Astrocyte (in vitro differentiated cells and primary cell): ENCODE data around the gene BOD1. TPM values are rescaled to one million over a fixed set of nuclear protein-coding genes. Genes with fewer than 3 reads are reported as not detected.

Experiments used
- DNase-seq: peaks from one replicate; pipeline ENCODE4 v3.0.0-alpha.2; 2010; ENCODE audit warnings: low read depth
- FAIRE-seq: peaks from 2 replicates; lab custom pipeline; 2011; peaks lifted over from hg19 to GRCh38; lab: Jason Lieb, UNC
- H2AFZ ChIP-seq: 2 replicates; pipeline ENCODE4 v1.6.0; 2012; ENCODE audit warnings: low read depth, low read length, inconsistent platforms
- H3K27ac ChIP-seq: 2 replicates; pipeline ENCODE4 v1.5.1; 2011; ENCODE audit warnings: low read depth, low read length, inconsistent platforms
- H3K27me3 ChIP-seq: 2 replicates; pipeline ENCODE4 v1.6.0; 2011; ENCODE audit warnings: low read length, inconsistent platforms; ENCODE audit not compliant: insufficient read depth
- H3K36me3 ChIP-seq: 2 replicates; pipeline ENCODE4 v1.5.1; 2011; ENCODE audit warnings: low read length, inconsistent platforms; ENCODE audit not compliant: insufficient read depth
- H3K4me1 ChIP-seq: 2 replicates; pipeline ENCODE4 v1.5.1; 2011; ENCODE audit warnings: low read length, inconsistent platforms; ENCODE audit not compliant: insufficient read depth
- H3K4me2 ChIP-seq: 2 replicates; pipeline ENCODE4 v1.6.0; 2012; ENCODE audit warnings: low read length, inconsistent platforms
- H3K4me3 ChIP-seq: 2 replicates; pipeline ENCODE4 v1.5.1; 2011; ENCODE audit warnings: low read depth, mild to moderate bottlenecking, low read length, inconsistent platforms; ENCODE audit not compliant: insufficient read depth
- H3K79me2 ChIP-seq: 2 replicates; pipeline ENCODE4 v1.6.0; 2012; ENCODE audit warnings: mild to moderate bottlenecking, low read length, inconsistent platforms; ENCODE audit not compliant: insufficient read depth
- H3K9ac ChIP-seq: 2 replicates; pipeline ENCODE4 v1.6.0; 2012; ENCODE audit warnings: mild to moderate bottlenecking, low read length, inconsistent platforms
- H3K9me3 ChIP-seq: 2 replicates; pipeline ENCODE4 v1.5.1; 2012; ENCODE audit warnings: low read depth, mild to moderate bottlenecking, low read length, inconsistent platforms; ENCODE audit not compliant: insufficient read depth
- H4K20me1 ChIP-seq: 2 replicates; pipeline ENCODE4 v1.6.0; 2012; ENCODE audit warnings: low read length, inconsistent platforms; ENCODE audit not compliant: insufficient read depth
- H3K27ac Mint-ChIP-seq: one replicate; pipeline ENCODE4 v1.8.0; 2021; ENCODE audit warnings: mild to moderate bottlenecking, mixed read lengths; ENCODE audit not compliant: unreplicated experiment
- H3K27me3 Mint-ChIP-seq: one replicate; pipeline ENCODE4 v1.8.0; 2021; ENCODE audit warnings: low read depth, mixed read lengths; ENCODE audit not compliant: unreplicated experiment
- H3K36me3 Mint-ChIP-seq: one replicate; pipeline ENCODE4 v1.8.0; 2021; ENCODE audit warnings: low read depth, mixed read lengths; ENCODE audit not compliant: unreplicated experiment
- H3K4me1 Mint-ChIP-seq: one replicate; pipeline ENCODE4 v1.8.0; 2021; ENCODE audit warnings: low read depth, mixed read lengths; ENCODE audit not compliant: unreplicated experiment
- H3K4me3 Mint-ChIP-seq: one replicate; pipeline ENCODE4 v1.8.0; 2021; ENCODE audit warnings: mild to moderate bottlenecking, moderate library complexity, mixed read lengths; ENCODE audit not compliant: unreplicated experiment
- H3K9me3 Mint-ChIP-seq: one replicate; pipeline ENCODE4 v1.8.0; 2021; ENCODE audit warnings: mild to moderate bottlenecking, mixed read lengths; ENCODE audit not compliant: unreplicated experiment
- CTCF ChIP-seq: IDR thresholded peaks from 2 replicates; pipeline ENCODE4 v1.5.1; 2011; ENCODE audit warnings: low read depth, mild to moderate bottlenecking, inconsistent platforms, low read length, moderate library complexity; ENCODE audit not compliant: insufficient read depth
- EZH2 ChIP-seq: IDR thresholded peaks from 2 replicates; pipeline ENCODE4 v1.6.1; 2012; ENCODE audit warnings: mild to moderate bottlenecking, low read length, inconsistent platforms; ENCODE audit not compliant: insufficient read depth
- total RNA-seq: library from RNA; stranded (reverse); gene quantifications from 2 replicates; pipeline ENCODE4 v1.2.1, GENCODE V29; 2021

Gene BOD1
- total RNA-seq, 1 donor from 2014 or later: 76.8 TPM

DNA sequence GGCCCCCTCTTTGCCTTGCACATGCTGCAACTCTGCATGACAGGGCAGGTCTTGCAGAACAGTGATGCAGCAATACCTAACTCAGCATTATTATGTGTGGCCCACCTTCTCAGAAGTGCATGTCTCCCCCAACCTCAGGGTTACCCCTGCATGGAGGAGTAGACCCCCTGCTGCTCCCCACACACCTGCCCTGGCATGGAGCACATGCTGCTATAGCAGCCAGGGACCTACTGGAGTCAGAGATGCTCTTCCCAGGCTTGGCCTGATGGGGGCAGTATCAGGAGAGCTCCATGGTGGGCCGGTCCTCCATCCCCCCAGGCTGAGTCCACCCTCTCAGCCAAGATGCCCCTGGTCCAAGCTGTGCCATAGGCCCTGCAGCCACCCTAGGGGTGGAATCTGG, 13.2 kb upstream of the BOD1 start:
- H3K36me3 Mint-ChIP-seq: no peaks in the 10 kb centered on the region
- H4K20me1 ChIP-seq: no peaks in the 10 kb centered on the region
- no peaks in the 10 kb centered on the region for H3K36me3 ChIP-seq
- H3K27me3 ChIP-seq: peaks cover 5% of the 10 kb centered on the region
- FAIRE-seq (no peak), DNase-seq (no peak)
- no peak overlapping the region for H2AFZ ChIP-seq
- H3K4me3 ChIP-seq: no peak overlapping the region
- TF ChIP-seq CTCF (no peak), EZH2 (no peak)
- no peaks in the 10 kb centered on the region for H3K9me3 Mint-ChIP-seq
- no peak overlapping the region for H3K4me3 Mint-ChIP-seq
- H3K4me1 ChIP-seq: peaks cover 4% of the 10 kb centered on the region
- no peak overlapping the region for H3K9ac ChIP-seq
- H3K4me2 ChIP-seq: no peak overlapping the region
- H3K4me1 Mint-ChIP-seq: peaks cover 15% of the 10 kb centered on the region
- peaks cover 29% of the 10 kb centered on the region for H3K27me3 Mint-ChIP-seq
- no peak overlapping the region for H3K27ac Mint-ChIP-seq
- H3K9me3 ChIP-seq: no peaks in the 10 kb centered on the region
- H3K27ac ChIP-seq: no peak overlapping the region
- H3K79me2 ChIP-seq: no peaks in the 10 kb centered on the region

DNA sequence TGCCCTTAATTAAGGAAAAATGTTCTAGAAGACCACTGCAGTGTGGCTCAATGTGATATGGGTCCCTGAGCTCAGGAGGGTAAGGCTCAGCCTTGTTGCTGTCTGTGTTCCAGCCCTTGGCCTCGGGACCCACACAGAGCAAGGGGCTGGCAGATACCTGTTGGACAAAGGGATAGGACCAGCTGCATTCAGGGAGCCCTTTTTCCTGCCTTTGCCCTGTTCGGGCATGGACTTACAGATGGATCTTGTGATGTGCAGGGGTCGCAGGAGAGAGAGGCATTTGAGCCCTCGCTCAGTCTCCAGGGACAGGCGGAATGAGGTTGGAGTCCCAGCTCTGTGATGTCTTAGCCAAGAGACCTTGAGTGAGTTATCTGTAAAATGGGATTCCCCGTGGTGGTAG, 12.1 kb upstream of the BOD1 start:
- Histone ChIP-seq H4K20me1 (no peaks in the 10 kb centered on the region), H2AFZ (no peak overlapping the region), H3K27ac (no peak overlapping the region), H3K4me2 (no peak overlapping the region), H3K27me3 (peaks cover 5% of the 10 kb centered on the region), H3K4me1 (peaks cover 4% of the 10 kb centered on the region), H3K79me2 (no peaks in the 10 kb centered on the region), H3K4me3 (no peak overlapping the region), H3K36me3 (no peaks in the 10 kb centered on the region), H3K9ac (no peak overlapping the region), H3K9me3 (no peaks in the 10 kb centered on the region)
- Mint-ChIP-seq H3K9me3 (no peaks in the 10 kb centered on the region), H3K36me3 (no peaks in the 10 kb centered on the region), H3K27ac (peak overlapping the region; percentile 16), H3K4me3 (no peak overlapping the region), H3K27me3 (peaks cover 27% of the 10 kb centered on the region), H3K4me1 (peaks cover 21% of the 10 kb centered on the region)
- TF ChIP-seq EZH2 (no peak), CTCF (no peak)
- FAIRE-seq: no peak
- no peak for DNase-seq

DNA sequence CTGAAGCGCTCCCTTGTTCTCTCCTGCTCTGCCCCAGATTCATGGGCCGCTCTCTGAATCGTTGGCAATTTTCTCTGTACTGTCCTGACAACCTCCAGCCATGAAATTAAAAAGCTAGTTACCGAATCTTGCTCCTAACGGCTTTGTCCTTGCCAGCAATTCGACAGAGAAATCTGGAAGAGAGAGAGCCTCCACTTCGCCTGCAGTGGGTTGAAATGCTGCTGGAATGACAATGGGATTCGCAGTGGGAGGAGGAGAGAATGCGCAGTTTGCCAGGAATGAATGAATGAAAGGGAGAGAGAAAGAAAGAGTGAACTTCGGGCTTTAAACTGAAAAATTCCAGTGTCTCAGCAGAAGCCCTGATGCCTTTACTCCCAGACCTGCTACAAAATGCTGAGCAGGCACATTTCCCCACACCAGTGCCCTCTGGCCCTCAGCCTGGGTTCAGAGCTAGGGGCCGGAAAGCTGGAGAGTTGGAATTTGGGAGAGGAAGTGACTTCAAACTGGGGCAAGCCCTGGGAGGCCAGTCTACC, 11.5 kb upstream of the BOD1 start:
- H3K4me3 ChIP-seq: no peak overlapping the region
- peak overlapping the region; percentile 67 for H3K4me3 Mint-ChIP-seq
- DNase-seq (no peak), FAIRE-seq (no peak)
- H3K9me3 Mint-ChIP-seq: no peaks in the 10 kb centered on the region
- no peaks in the 10 kb centered on the region for H4K20me1 ChIP-seq
- H3K27ac ChIP-seq: no peak overlapping the region
- H3K27me3 ChIP-seq: peaks cover 5% of the 10 kb centered on the region
- H3K36me3 Mint-ChIP-seq: no peaks in the 10 kb centered on the region
- H3K27ac Mint-ChIP-seq: no peak overlapping the region
- H3K27me3 Mint-ChIP-seq: peaks cover 22% of the 10 kb centered on the region
- H3K4me1 ChIP-seq: peaks cover 4% of the 10 kb centered on the region
- H3K4me2 ChIP-seq: peak overlapping the region; percentile 55
- H3K4me1 Mint-ChIP-seq: peaks cover 21% of the 10 kb centered on the region
- H3K9ac ChIP-seq: no peak overlapping the region
- TF ChIP-seq CTCF (no peak), EZH2 (no peak)
- no peaks in the 10 kb centered on the region for H3K36me3 ChIP-seq
- H3K9me3 ChIP-seq: no peaks in the 10 kb centered on the region
- H2AFZ ChIP-seq: no peak overlapping the region
- no peaks in the 10 kb centered on the region for H3K79me2 ChIP-seq
